ENCODE measurements around the gene SKA1.

The SKA1 gene

DNA sequence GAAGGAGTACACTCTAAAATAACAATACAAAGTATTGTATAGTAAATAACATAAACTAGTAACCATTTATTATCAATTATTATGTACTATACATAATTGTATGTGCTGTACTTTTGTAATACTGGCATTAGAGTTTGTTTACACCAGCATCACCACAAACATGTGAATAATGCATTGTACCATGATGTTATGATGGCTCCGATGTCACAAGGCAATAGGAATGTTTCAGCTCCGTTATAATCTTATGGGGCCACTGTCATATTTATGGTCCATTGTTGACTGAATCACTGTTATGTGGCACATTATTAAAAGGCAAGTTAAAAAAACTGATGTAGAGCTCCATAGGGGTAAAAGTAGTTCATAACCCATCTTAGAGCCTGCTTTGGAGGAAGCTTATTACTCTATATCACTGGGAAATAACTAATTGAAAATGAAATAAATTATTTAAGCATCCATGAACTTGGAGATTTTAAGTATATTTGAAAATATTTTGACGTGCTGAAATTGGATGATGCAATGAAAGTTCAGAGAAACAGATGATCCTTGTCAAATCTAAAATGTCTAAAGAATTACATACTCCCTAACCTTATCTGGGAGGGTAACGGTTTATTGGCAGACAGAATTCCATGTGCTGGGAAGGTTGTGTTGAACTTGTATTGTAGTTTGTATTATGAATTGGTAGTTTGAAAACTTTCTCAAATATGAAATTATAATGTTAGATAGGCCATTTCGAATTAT lies 2.4 kb downstream of the SKA1 start:
- TF ChIP-seq CTCF (conservative IDR thresholded peaks at IDR 0.05; ENCODE audit: control insufficient read depth, insufficient read depth, low read depth, low read length): no peak
- no peak for DNase-seq (ENCODE audit: low read depth)
- H3K4me3 ChIP-seq (ENCODE audit: control insufficient read depth, low read depth, low read length): no peak overlapping the region

- no peak overlapping the region for H3K4me3 ChIP-seq (ENCODE audit: control insufficient read depth, low read depth, low read length)
- DNase-seq (ENCODE audit: low read depth): no peak
- no peak for TF ChIP-seq CTCF (conservative IDR thresholded peaks at IDR 0.05; ENCODE audit: control insufficient read depth, insufficient read depth, low read depth, low read length)
These were observed 14.1 kb downstream of the SKA1 start for GRCh38 chr18:50388988-50389387.

DNA sequence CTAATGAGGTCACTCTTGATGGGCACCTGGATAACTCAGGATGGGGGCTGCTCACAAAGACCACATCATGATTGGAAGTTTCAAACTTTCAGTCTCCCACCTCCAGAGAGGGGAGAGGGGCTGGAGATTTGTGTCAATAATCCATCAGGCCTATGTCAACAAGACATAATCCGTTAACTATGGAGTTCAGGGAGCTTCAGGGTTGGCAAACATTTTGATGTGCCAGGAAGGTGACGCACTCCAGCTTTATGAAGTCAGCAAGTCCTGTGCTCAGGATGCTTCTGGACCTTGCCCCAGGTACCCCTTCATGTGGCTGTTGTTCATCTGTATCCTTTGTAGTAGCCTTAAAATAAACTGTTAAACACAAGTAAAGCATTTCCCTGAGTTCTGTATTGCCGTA lies 19.0 kb downstream of the SKA1 start:
- H3K4me3 ChIP-seq (ENCODE audit: control insufficient read depth, low read depth, low read length): no peak overlapping the region
- no peak for DNase-seq (ENCODE audit: low read depth)
- no peak for TF ChIP-seq CTCF (conservative IDR thresholded peaks at IDR 0.05; ENCODE audit: control insufficient read depth, insufficient read depth, low read depth, low read length)

- no peak for DNase-seq (ENCODE audit: low read depth)
- no peak overlapping the region for H3K4me3 ChIP-seq (ENCODE audit: control insufficient read depth, low read depth, low read length)
- no peak for TF ChIP-seq CTCF (conservative IDR thresholded peaks at IDR 0.05; ENCODE audit: control insufficient read depth, insufficient read depth, low read depth, low read length)
These were observed 20.2 kb downstream of the SKA1 start for GRCh38 chr18:50395093-50395492.

GRCh38 chr18:50396005-50396660 lies 21.3 kb downstream of the SKA1 start:
- DNase-seq (ENCODE audit: low read depth): no peak
- no peak overlapping the region for H3K4me3 ChIP-seq (ENCODE audit: control insufficient read depth, low read depth, low read length)
- TF ChIP-seq CTCF (conservative IDR thresholded peaks at IDR 0.05; ENCODE audit: control insufficient read depth, insufficient read depth, low read depth, low read length): no peak

DNA sequence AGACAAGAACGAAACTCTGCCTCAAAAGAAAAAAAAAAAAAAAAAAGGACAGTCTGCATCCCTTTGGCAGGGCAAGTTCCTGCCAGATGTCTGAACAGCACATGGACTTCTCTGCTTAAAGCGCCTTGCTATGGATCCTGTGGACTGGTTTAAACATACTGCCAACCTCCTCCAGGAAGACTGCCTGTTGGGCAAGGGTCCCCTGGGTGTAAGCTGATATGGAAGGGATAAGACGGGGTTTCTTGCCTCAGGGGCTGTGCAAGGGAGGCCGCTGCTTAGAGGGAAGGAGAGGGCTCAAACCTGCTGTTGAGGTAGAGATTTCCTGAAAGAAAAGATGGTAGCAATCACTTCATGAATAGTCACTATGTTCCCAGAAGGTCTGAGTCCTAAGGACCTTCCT lies 22.2 kb downstream of the SKA1 start:
- no peak overlapping the region for H3K4me3 ChIP-seq (ENCODE audit: control insufficient read depth, low read depth, low read length)
- DNase-seq (ENCODE audit: low read depth): no peak
- no peak for TF ChIP-seq CTCF (conservative IDR thresholded peaks at IDR 0.05; ENCODE audit: control insufficient read depth, insufficient read depth, low read depth, low read length)

Data from fibroblast of mammary gland (primary cell).